HG02970 (cell line): Measurements from ENCODE around the gene PRKCE.

Experiments used
- ATAC-seq: cut with Tn5 transposase; IDR thresholded peaks from one replicate; pipeline ENCODE4 v1.9.1; 2021; ENCODE audit warnings: mild to moderate bottlenecking, moderate library complexity, moderate number of reproducible peaks; ENCODE audit not compliant: unreplicated experiment, low FRiP score

Gene PRKCE

DNA sequence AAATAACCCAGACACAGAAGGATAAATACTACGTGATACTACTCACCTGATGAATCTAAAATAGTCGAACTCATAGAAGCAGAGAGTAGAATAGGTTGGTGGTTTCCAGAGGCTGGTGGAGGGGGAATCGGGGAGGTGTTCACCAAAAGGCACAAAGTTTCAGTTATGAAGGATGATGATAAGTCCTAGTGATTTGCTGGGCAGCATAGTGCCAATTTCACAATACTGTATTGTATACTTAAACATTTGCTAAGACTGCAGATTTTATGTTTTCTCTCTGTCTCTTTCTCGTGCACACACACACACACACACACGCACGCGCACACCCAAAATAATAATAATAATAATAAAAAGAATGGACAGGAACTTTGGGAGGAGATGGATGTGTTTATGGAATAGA lies 425.4 kb downstream of the PRKCE start:
- ATAC-seq, result no peak

DNA sequence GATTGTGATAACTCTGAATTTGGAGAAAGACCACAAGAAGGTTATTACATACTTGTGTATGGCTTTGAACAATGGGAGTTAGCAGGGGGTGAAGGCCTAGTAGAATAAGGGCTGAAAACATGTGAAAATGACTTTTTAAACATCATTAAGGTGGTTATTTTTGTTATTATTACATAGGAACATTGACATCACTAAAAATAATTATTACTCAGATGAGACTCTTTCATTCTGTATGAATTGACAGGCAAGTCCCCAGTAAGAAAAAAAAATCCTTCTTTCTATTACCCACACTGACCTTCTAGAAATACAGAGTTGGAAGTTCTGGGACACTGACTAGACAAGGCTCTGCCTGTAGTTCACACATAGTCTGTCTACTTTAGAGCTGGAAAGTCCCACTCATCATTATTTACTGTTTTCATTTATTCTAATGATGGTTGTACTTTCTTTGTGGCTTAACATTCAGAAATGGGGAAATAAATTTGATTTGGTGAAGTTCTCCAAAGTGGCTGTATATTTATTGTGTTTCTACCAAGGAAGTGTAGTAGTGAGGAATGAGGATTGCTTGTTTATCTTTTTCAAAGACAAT lies 426.1 kb downstream of the PRKCE start:
- ATAC-seq, result no peak

DNA sequence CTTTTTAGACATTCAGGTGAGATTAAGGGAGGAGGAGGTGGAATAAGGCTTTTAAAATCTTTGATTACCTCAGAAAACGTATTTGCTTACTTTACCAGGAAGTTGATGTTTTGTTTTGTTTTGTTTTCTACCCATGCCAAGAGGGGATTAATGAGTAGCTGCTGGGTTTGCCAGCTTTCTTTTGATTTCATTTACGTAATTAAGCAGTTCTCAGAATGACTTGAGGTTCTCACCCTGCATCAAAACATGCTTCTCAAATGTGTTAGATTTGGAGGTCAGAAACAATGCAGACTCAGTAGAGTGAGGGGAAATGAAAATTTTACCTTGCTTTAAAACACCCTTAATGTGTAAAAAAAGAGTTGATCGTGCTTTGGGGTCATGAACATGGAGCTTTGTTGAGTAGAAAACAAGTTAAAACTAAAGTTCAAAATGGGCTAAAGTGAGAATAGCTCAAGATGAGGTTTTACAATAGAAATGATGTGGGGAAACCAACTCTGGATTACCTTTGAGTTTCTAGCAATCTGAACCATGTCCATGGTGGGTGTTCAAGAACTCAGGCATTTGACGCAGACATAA lies 428.6 kb downstream of the PRKCE start:
- no peak for ATAC-seq

- ATAC-seq, result no peak
Observed at GRCh38 chr2:46082531-46083485, 431.3 kb downstream of the PRKCE start.

DNA sequence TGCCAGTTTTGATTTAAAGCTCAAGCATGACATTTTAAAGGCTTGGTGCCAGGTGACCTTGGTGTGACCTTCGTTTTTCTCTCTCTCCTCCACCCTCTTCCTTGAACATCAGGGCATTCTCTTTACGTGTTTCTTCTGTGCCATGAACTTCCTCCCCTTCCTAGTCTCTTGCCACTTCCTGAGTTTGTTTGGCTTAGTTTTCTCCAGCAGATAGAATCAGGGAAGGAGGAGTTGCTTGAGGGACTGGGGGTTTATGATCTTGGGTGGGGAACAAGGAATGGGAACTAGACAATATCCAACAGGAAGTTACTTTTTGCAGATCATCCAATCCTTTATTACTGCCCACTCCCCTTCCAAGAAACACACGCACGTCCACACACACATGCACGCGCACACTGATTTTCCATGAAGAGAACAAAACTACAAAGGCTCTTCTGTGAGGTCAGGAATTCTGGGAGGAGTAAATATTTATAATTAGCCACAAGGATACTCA lies 435.1 kb downstream of the PRKCE start:
- ATAC-seq, result no peak

- no peak for ATAC-seq
Observed at GRCh38 chr2:46087492-46087891, 436.0 kb downstream of the PRKCE start.

GRCh38 chr2:46091004-46091403 lies 439.5 kb downstream of the PRKCE start:
- ATAC-seq, result no peak

DNA sequence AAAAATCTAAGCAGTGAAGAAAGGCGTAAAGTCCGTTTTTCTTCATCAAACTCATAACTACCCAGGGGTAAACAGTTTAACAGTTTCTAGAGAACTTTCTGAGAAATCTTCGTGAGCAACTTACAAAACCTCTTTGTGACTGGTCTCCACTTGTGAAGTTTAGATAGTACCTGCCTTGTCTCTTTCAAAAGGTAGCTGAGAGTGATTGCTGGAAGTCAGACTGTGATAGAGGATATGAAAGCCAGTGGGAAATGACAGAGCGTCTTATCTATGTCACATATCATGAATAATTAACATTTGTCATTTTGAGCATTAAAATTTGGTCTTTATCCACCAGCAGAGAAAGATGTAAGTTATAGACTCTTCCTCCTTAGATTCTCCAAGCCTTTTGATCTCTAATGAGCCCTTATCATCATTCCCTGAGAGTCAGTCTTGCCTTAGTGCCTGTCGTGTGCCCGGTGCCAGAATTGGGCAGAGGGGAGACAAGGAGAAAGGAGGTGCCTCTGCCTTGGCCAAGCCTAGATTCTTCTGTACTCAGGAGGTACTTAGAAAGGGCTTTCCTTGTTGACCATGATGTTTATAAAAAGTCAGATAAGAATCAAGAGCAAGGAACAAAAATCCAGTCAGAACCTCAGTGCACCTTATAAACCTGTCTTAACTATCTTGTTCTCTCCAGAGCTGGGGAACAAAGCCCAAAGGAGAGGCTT lies 440.6 kb downstream of the PRKCE start:
- ATAC-seq, result no peak

- no peak for ATAC-seq
Observed at GRCh38 chr2:46094689-46095088, 443.2 kb downstream of the PRKCE start.

- no peak for ATAC-seq
Observed at GRCh38 chr2:46095830-46096229, 444.4 kb downstream of the PRKCE start.

DNA sequence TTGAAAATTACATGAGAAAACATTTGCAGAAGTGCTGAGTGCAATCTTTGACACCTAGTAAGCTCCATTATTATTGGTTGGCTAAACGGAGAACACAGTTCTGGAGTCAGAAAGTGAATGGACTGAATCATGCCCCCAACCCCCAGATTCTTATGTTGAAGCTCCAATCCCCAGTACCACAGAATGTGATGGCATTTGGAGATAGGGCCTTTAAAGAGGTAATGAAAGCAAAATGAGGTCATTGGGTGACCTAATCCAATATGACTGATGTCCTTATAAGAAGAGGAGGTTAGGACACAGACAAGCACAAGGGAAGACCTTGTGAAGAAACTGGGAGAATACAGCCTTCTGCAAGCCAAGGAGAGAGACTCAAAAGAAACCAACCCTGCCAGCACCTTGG lies 444.8 kb downstream of the PRKCE start:
- no peak for ATAC-seq

DNA sequence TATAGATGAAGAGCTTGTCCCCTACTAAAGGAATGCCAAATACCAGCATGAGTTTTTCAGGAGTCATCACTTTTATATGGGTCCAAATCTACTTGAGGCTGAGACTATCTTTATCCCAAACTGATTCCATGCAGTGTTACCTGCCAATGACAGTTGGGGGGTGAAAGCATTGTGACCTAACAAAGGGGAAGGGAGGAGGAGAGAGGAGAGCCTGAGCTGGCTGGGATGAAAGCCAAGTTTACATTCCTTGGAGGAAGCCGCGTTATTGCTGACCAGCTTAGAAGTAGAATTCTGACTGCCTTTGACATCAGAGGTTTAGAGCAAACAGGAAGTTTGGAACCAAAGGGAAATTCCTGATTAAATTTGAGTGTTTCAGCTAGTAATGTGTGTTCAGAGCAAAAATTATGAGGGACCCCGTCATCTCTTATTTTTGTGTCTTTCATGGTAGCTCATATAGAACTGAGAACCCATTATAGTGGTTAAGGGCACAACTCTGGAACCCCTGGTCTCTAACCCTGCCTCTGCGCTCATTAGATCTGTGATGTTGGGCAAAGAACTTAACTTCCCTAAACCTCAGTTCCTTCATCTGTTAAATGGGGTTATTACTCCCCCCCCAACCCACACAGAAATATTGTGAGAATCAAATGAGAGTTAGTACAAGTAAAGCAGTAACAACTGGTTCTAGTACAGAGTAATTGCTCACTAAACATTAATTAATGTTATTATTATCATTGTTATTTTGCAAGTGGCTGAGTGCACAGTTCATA lies 446.4 kb downstream of the PRKCE start:
- no peak for ATAC-seq

DNA sequence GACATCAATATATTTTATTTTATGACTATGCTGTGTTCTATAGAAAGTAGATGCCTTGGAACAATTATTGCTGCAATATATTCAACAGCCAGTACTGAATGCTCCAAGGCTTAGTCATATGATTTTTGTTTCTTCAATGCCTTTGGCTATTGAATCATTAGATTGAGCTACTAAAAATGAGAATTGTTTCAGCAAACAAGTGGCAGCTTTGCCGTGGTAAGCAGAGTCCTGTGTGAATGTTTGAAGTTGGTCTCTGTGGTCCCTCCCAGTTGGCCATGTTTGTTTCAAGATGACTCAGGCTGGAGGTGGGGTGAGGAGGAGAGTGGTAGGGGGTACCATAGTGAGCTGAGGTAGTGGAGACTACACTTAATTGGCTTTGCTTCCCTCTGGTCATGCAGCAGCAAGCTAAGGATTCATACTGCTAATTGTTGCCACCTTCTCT lies 447.2 kb downstream of the PRKCE start:
- no peak for ATAC-seq

DNA sequence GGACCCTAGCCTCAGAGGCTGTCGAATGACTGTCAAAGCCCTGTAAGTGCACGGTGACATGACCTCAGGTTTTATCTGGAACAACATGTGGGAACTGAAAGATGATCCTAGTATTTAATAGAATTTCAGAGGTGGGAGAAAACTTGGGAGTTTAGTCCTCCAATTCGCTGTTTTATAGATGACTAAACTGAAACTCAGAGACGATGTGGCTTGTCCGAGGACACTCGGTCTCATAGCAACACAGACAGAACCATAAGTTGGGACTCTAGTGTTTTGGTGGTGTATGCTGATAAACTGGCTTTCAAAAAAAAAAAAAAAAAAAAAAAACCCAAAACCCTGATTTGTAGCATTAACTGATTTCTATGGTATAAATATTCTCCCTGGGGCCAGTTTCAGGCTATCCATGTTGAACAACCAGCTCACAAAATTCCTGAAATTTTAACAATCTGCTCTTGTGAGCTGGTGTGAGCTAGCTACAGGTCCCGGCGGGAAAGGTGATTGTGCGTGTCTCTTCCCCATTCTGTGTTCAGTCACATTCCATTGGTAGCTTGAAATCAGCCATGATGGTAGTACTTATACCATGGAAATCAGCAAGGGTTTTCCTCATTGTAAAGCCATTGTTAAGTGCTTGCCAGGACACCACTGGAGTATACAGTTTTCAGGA lies 450.2 kb downstream of the PRKCE start:
- no peak for ATAC-seq

- ATAC-seq, result no peak
Observed at GRCh38 chr2:46106690-46107089, 455.2 kb downstream of the PRKCE start.

DNA sequence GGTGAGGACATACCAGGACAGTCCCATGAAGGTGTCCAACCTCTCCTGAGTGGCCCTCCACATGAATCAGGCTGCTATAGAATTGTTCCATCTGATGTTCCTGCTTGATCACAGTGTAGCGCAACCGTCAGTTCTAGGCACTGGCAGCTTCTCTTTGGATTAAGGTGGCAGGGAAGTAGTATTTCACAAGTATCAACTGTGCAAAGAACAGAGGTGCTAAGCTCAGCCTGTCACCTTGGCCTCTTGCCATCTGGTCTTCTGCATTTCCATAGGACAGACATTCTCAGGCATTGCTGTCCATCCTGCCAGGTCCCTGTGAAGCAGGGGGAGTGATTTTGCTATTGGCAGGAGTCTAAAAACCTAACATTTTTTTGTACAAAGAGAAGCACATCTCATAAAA lies 463.5 kb downstream of the PRKCE start:
- no peak for ATAC-seq

- ATAC-seq, result no peak
Observed at GRCh38 chr2:46116150-46116549, 464.7 kb downstream of the PRKCE start.

DNA sequence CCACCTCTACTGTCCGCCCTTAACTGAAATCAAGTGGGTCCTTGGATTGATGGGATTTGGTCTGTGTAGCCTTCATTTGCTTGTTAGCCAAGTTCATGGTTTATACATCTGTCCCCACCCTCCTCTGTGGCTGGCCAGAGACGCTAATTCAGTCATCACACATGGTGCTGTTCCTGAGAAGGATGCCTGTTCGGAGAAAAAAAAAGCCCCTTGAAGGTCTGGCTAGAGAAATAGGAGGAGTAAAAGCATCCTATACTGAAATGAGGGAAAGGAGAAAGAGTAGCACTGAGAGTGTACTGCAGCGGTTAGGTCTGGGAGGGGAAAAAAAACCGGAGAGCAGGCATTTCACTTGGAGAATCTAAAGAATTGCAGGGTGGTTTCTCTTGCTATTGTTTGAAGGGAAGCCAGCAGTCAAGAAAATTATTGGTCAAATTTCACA lies 465.1 kb downstream of the PRKCE start:
- ATAC-seq, result no peak

- no peak for ATAC-seq
Observed at GRCh38 chr2:46117379-46117778, 465.9 kb downstream of the PRKCE start.
